GM19328 (cell line): ENCODE results near the gene SELENON.

Experiments used
- ATAC-seq: cut with Tn5 transposase; IDR thresholded peaks from one replicate; pipeline ENCODE4 v1.9.1; 2021; ENCODE audit warnings: mild to moderate bottlenecking, moderate library complexity; ENCODE audit not compliant: unreplicated experiment

Gene SELENON

GRCh38 chr1:25861316-25862286 is 61.6 kb downstream of the SELENON start:
- ATAC-seq: no peak

GRCh38 chr1:25862785-25863485 is 62.9 kb downstream of the SELENON start:
- ATAC-seq: no peak

- no peak for ATAC-seq
Observed at GRCh38 chr1:25863486-25864262, 63.7 kb downstream of the SELENON start.

GRCh38 chr1:25864434-25864833 is 64.4 kb downstream of the SELENON start:
- ATAC-seq: no peak

GRCh38 chr1:25866288-25866687 is 66.3 kb downstream of the SELENON start:
- no peak for ATAC-seq

GRCh38 chr1:25867210-25867991 is 67.4 kb downstream of the SELENON start:
- ATAC-seq: no peak
